Body of pancreas (tissue), 4 donors: Measurements from ENCODE around the gene PRDM2.

Source experiments
- CTCF ChIP-seq, 7 experiments: fragments of 450-650 bp in 4 of 7; fragments of 200-600 bp in 3 of 7; sonication (generic) in 3 of 7; IDR thresholded peaks; one replicate each; pipeline ENCODE4 v1.5.1; 2016 to 2019; ENCODE audit warnings: antibody characterized with exemption in 7 of 7
- POLR2A ChIP-seq, 3 donors: fragments of 450-650 bp; IDR thresholded peaks; one replicate each; pipeline ENCODE4 v1.6.1; 2016; ENCODE audit warnings: antibody characterized with exemption in 3 of 3, mild to moderate bottlenecking in 2 of 3

DNA sequence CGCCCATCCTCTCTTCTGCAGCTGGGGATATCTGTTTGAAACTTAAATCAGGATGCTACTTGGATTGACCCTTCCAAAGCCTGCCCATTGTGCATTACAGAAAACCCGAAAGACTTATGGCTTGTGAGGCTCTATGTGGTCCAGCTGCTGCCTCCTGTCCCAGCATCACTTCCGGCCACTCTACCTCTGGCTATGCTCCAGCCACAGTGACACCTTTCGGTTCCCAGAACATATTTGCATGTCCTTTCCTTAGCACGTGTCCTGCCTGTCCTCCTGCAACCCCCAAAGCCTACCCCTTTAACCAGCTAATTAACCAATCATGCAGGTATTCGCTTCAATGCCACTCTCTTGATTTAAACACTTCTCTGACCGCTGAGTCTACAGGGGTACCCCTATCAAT is 167.6 kb downstream of the PRDM2 start:
- TF ChIP-seq CTCF (IDR thresholded peaks at IDR 0.05) (no peak), POLR2A (IDR thresholded peaks at IDR 0.05) (no peak)
